Uterus (tissue), 4 donors: ENCODE measurements around the gene DOK6. TPM values are rescaled to one million over a fixed set of nuclear protein-coding genes. Genes with fewer than 3 reads are reported as not detected.

ENCODE experiments used
- DNase-seq, 2 donors: peaks; one replicate each; pipeline ENCODE4 v3.0.0-alpha.2; 2019 to 2020
- H3K27ac ChIP-seq, 2 donors: fragments of 200-600 bp; sonication (generic); 1 replicate in 1 of 2; 2 replicates in 1 of 2; pipeline ENCODE4 v1.5.1; 2016 to 2018
- H3K27me3 ChIP-seq, 2 donors: fragments of 200-600 bp; sonication (generic); one replicate each; pipeline ENCODE4 v1.5.1; 2018 to 2019; ENCODE audit warnings: control low read depth in 1 of 2
- H3K36me3 ChIP-seq, 2 donors: fragments of 200-600 bp; sonication (generic); one replicate each; pipeline ENCODE4 v1.5.1; 2019; ENCODE audit warnings: control low read depth in 1 of 2
- H3K4me1 ChIP-seq, 2 donors: fragments of 200-600 bp; sonication (generic); one replicate each; pipeline ENCODE4 v1.5.1; 2018 to 2019; ENCODE audit warnings: control low read depth in 1 of 2
- H3K4me3 ChIP-seq, 2 donors: fragments of 200-600 bp; sonication (generic); 1 replicate in 1 of 2; 2 replicates in 1 of 2; pipeline ENCODE4 v1.5.1; 2018 to 2019; ENCODE audit warnings: mild to moderate bottlenecking in 1 of 2
- H3K9me3 ChIP-seq, 2 donors: fragments of 200-600 bp; sonication (generic); one replicate each; pipeline ENCODE4 v1.5.1; 2019; ENCODE audit warnings: control low read depth in 1 of 2
- POLR2A ChIP-seq, 2 donors: fragments of 450-650 bp; IDR thresholded peaks; one replicate each; pipeline ENCODE4 v1.6.1; 2016; ENCODE audit warnings: antibody characterized with exemption in 2 of 2, mild to moderate bottlenecking in 1 of 2, moderate library complexity in 1 of 2
- intact Hi-C: fragments of 100-400 bp; cut with DNase I; formaldehyde crosslinking; loops from one replicate; pipeline ENCODE4 v1.15.1; 2023; ENCODE audit warnings: low total_unique reads
- total RNA-seq, 4 donors: library from RNA; depleted of rRNA in 3 of 4; stranded (reverse); fragments of >200 nt in 3 of 4; gene quantifications; one replicate each; pipeline versions ENCODE4 v1.1.0 to v1.2.4, GENCODE V29; 2014 to 2023
- TF ChIP-seq, protein P1 (sequence below), 4 experiments: fragments of 200-600 bp in 2 of 4; fragments of 450-650 bp in 2 of 4; sonication (generic) in 2 of 4; IDR thresholded peaks; one replicate each; pipeline ENCODE4 v1.5.1; 2016 to 2019; ENCODE audit warnings: antibody characterized with exemption in 4 of 4, mild to moderate bottlenecking in 2 of 4, moderate library complexity in 1 of 4
- donor health status: DM: yes; HTN: yes; CAD: no.

The DOK6 gene
- total RNA-seq, 4 donors from 2014 or later = 0.26 to 9.5 (median 1.4) TPM

DNA sequence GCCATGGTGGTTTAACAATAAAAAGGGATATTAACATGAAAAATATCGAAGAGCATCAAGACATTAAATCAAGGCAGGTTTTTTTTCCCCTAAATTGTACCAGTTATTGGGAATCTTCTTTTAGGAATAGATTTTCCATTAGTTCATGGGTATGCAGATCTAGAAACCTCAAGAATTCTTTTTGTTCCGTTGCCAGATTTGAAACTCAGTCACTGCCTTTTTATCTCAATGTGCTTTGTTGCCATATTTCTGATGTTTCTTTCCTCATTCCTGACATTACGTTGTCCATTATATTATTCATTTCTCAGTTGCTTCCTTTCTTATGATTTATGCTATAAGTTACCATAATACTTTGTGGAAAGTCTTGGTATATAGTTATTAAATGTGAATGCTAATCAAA is 384.8 kb downstream of the DOK6 start:
- DNase-seq = no peak
- Histone ChIP-seq H3K4me1 (no peaks in the 10 kb centered on the region), H3K36me3 (no peaks in the 10 kb centered on the region), H3K9me3 (no peaks in the 10 kb centered on the region), H3K27ac (no peak overlapping the region), H3K4me3 (no peak overlapping the region), H3K27me3 (no peaks in the 10 kb centered on the region)
- no peak for TF ChIP-seq POLR2A (IDR thresholded peaks at IDR 0.05)
- TF ChIP-seq, protein P1, sequence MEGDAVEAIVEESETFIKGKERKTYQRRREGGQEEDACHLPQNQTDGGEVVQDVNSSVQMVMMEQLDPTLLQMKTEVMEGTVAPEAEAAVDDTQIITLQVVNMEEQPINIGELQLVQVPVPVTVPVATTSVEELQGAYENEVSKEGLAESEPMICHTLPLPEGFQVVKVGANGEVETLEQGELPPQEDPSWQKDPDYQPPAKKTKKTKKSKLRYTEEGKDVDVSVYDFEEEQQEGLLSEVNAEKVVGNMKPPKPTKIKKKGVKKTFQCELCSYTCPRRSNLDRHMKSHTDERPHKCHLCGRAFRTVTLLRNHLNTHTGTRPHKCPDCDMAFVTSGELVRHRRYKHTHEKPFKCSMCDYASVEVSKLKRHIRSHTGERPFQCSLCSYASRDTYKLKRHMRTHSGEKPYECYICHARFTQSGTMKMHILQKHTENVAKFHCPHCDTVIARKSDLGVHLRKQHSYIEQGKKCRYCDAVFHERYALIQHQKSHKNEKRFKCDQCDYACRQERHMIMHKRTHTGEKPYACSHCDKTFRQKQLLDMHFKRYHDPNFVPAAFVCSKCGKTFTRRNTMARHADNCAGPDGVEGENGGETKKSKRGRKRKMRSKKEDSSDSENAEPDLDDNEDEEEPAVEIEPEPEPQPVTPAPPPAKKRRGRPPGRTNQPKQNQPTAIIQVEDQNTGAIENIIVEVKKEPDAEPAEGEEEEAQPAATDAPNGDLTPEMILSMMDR (IDR thresholded peaks at IDR 0.05) = no peak
- intact Hi-C loops = no loop called here

DNA sequence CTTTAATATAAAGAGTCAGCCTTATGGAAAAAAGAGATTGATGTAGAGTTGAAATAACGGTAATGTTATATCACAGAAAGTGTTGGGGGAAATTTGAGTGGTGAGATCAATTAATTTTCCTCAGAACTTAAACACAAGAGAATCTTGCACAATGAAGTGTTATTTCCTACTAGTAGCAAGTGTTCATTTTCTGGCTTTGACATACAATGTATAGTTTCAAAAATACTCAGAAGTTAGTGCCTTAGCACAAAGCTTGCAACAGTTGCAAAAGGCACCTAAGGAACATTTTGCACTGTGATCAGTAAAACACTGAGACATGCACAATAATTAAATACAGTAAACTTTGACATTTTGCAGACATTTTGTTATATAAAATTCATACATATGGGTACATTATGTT is 385.7 kb downstream of the DOK6 start:
- Histone ChIP-seq H3K36me3 (no peaks in the 10 kb centered on the region), H3K27me3 (no peaks in the 10 kb centered on the region), H3K27ac (no peak overlapping the region), H3K9me3 (no peaks in the 10 kb centered on the region), H3K4me1 (no peaks in the 10 kb centered on the region), H3K4me3 (no peak overlapping the region)
- TF ChIP-seq, protein P1 (IDR thresholded peaks at IDR 0.05) = no peak
- no peak for TF ChIP-seq POLR2A (IDR thresholded peaks at IDR 0.05)
- intact Hi-C loops = no loop called here
- no peak for DNase-seq

DNA sequence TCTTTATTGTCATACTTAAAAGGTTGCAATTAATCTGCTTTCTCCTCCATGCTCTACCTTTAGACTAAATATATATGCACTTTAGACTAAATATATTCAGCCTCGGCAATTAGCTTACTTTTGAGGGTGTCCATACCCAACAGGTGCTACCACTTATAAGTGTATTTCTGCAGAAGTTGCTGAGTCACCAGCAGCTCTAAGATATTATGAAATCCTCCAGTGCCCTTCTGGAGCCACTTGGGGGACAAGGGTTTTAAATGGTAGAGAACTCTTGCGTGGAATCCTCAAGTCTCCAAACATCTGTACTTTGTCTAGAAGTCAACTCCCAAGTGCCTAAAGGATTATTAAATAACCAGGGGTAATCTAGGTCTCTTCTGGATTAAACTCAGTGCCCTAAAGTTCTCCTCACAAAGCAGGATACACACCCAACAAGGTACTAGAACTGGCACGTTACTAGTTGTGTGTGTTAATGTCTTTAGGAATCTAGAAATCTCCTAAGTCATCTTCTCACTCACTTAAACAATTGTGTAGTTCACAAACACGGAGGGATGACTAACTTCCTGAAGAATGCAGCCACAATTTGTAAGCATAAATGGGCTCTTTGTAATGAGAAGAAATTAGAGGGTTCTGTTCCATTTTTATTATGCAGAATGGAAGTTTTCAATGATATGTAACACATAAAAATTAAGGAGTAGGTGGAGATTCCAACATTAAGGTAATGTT is 387.3 kb downstream of the DOK6 start:
- TF ChIP-seq, protein P1 (IDR thresholded peaks at IDR 0.05) = no peak
- TF ChIP-seq POLR2A (IDR thresholded peaks at IDR 0.05) = no peak
- Histone ChIP-seq H3K4me1 (no peaks in the 10 kb centered on the region), H3K27ac (no peak overlapping the region), H3K27me3 (no peaks in the 10 kb centered on the region), H3K36me3 (no peaks in the 10 kb centered on the region), H3K9me3 (no peaks in the 10 kb centered on the region), H3K4me3 (no peak overlapping the region)
- intact Hi-C loops = no loop called here
- no peak for DNase-seq

DNA sequence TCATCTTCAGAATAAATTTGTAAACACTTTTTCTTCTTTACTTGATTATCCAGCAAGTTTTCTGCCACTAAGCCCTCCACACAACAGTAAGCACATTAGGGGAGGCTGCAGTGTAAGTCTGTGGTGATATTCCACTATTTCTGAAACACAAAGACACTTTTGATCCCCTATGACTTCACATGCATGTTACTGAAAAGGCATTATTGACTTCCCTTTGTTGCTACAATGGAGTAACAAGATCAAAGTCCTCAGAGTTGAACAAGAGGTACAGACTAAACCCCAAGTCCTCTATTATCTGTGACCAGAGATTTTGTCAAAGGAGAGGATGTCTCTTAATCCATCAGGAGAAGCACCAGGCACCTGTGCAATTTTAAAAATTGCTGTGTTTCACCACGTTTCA is 389.1 kb downstream of the DOK6 start:
- no peaks in the 10 kb centered on the region for H3K4me1 ChIP-seq
- no peaks in the 10 kb centered on the region for H3K9me3 ChIP-seq
- H3K27me3 ChIP-seq = no peaks in the 10 kb centered on the region
- H3K36me3 ChIP-seq = no peaks in the 10 kb centered on the region
- intact Hi-C loops = no loop called here
- no peak overlapping the region for H3K4me3 ChIP-seq
- no peak for DNase-seq
- H3K27ac ChIP-seq = no peak overlapping the region
- TF ChIP-seq POLR2A (IDR thresholded peaks at IDR 0.05) = no peak
- TF ChIP-seq, protein P1 (IDR thresholded peaks at IDR 0.05) = no peak

- H3K36me3 ChIP-seq = no peaks in the 10 kb centered on the region
- no peak overlapping the region for H3K4me3 ChIP-seq
- H3K27me3 ChIP-seq = no peaks in the 10 kb centered on the region
- H3K27ac ChIP-seq = no peak overlapping the region
- DNase-seq = no peak
- intact Hi-C loops = no loop called here
- H3K4me1 ChIP-seq = no peaks in the 10 kb centered on the region
- no peaks in the 10 kb centered on the region for H3K9me3 ChIP-seq
- no peak for TF ChIP-seq POLR2A (IDR thresholded peaks at IDR 0.05)
- TF ChIP-seq, protein P1 (IDR thresholded peaks at IDR 0.05) = no peak
These were observed 390.0 kb downstream of the DOK6 start for GRCh38 chr18:69790649-69791048.
